ENCODE measurements around the gene FAM162A.
"Not testable (repeated sequence)": the region's sequence is repeated elsewhere in the genome, so short reads cannot be mapped to it uniquely, and the experiment has no call there.

Gene FAM162A

DNA sequence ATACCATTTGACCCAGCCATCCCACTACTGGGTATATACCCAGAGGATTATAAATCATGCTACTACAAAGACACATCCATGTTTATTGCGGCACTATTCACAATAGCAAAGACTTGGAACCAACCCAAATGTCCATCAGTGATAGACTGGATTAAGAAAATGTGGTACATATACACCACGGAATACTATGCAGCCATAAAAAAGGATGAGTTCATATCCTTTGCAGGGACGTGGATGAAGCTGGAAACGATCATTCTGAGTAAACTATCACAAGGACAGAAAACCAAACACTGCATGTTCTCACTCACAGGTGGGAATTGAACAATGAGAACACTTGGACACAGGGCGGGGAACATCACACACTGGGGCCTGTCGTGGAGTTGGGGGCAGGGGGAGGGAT lies 64.2 kb downstream of the FAM162A start:
- DNase-seq; H3K27ac ChIP-seq; H3K4me3 ChIP-seq (ENCODE audit: low read depth, low read length); H3K9me3 ChIP-seq (ENCODE audit: severe bottlenecking); H3K27me3 ChIP-seq (ENCODE audit: insufficient read depth, low read depth, severe bottlenecking): not testable (repeated sequence)
- peaks cover 62% of the 10 kb centered on the region for H3K36me3 ChIP-seq

DNA sequence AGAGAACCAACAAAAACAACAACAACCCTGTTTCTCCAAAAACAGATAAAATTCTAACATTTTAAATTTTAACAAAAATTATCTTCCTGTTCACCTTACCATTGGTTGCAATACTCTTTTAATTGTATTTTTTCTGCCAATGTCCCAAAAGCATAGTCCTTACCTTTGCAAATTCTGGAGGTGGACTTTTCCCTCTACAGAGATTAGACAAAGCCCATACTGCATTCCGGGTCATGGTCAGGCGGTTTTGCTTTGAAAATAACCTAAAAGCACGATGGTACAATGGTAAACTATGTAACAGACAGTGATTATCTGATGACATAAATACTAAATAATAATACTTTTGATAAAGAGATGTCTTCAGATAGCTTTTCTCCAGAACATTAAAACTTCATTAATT lies 67.4 kb downstream of the FAM162A start:
- H3K27ac ChIP-seq = no peak overlapping the region
- TF ChIP-seq, protein P1, sequence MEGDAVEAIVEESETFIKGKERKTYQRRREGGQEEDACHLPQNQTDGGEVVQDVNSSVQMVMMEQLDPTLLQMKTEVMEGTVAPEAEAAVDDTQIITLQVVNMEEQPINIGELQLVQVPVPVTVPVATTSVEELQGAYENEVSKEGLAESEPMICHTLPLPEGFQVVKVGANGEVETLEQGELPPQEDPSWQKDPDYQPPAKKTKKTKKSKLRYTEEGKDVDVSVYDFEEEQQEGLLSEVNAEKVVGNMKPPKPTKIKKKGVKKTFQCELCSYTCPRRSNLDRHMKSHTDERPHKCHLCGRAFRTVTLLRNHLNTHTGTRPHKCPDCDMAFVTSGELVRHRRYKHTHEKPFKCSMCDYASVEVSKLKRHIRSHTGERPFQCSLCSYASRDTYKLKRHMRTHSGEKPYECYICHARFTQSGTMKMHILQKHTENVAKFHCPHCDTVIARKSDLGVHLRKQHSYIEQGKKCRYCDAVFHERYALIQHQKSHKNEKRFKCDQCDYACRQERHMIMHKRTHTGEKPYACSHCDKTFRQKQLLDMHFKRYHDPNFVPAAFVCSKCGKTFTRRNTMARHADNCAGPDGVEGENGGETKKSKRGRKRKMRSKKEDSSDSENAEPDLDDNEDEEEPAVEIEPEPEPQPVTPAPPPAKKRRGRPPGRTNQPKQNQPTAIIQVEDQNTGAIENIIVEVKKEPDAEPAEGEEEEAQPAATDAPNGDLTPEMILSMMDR (IDR thresholded peaks at IDR 0.05; ENCODE audit: low read depth, low read length) = no peak
- H3K9me3 ChIP-seq (ENCODE audit: severe bottlenecking) = no peaks in the 10 kb centered on the region
- no peaks in the 10 kb centered on the region for H3K27me3 ChIP-seq (ENCODE audit: insufficient read depth, low read depth, severe bottlenecking)
- no peak overlapping the region for H3K4me3 ChIP-seq (ENCODE audit: low read depth, low read length)
- DNase-seq = no peak
- H3K36me3 ChIP-seq = peaks cover 63% of the 10 kb centered on the region

DNA sequence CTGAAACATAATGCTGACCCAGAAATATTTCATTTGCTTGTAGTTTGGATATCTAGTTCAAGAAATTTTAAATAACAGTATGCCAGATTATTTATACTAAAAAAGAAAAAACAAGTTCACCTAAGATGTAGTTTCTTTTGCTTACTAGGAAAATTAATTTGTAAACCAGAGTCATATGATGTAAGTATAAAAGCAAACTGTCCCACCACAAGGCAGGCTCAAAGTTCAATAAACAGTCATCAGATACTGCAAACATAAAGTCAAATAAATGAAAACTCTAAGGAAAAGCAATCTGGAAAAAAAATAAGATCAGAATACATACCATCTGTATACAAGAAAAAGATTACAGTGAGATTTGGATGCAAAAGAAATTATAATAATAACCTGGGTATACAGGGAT lies 72.1 kb downstream of the FAM162A start:
- no peaks in the 10 kb centered on the region for H3K9me3 ChIP-seq (ENCODE audit: severe bottlenecking)

DNA sequence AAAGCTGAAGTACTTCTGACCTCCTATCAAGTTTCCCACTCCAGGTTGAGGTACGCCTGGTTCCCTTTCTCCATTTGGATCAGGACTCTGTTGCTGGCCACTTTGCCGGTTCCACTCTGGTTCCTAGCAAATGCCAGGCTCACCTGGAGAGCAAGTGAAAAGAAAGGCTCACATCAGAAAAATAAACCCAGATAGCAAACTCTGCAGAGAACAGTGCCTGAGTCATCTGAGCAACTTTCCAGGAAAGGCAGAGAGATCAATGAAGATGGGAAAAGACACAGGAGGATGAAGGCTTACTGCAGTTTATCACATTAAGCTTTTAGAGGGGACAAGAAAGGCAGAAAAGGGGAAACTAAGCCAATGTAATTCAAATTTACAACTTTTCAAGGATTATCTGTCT lies 73.7 kb downstream of the FAM162A start:
- no peak overlapping the region for H3K27ac ChIP-seq
- peaks cover 77% of the 10 kb centered on the region for H3K36me3 ChIP-seq
- TF ChIP-seq, protein P1 (IDR thresholded peaks at IDR 0.05; ENCODE audit: low read depth, low read length) = no peak

More for the DNA sequence above, 72.1 kb downstream of the FAM162A start:
- DNase-seq = no peak
- Histone ChIP-seq H3K36me3 (peaks cover 71% of the 10 kb centered on the region), H3K4me3 (ENCODE audit: low read depth, low read length) (no peak overlapping the region), H3K27ac (no peak overlapping the region), H3K27me3 (ENCODE audit: insufficient read depth, low read depth, severe bottlenecking) (no peaks in the 10 kb centered on the region)
- TF ChIP-seq, protein P1 (IDR thresholded peaks at IDR 0.05; ENCODE audit: low read depth, low read length) = no peak

DNA sequence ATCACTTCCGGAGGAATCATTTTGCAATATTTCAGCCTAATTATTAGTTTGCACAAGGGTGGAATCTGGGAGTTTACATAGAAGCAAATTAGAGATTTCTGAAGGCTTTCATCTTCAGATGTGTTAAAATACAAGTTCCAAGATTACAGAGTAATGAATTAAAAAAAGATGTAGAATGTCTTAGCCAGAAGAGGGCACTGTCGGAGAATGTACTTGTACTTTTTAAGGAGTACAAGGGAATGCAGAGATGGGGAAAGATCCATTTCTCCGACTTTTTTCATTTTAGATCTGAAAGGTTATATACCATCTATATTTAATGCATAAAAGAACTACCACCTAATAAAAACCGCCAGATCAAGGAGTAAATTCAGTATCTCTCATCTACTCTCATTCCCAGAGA lies 75.0 kb downstream of the FAM162A start:
- DNase-seq = no peak
- no peak overlapping the region for H3K4me3 ChIP-seq (ENCODE audit: low read depth, low read length)
- peaks cover 78% of the 10 kb centered on the region for H3K36me3 ChIP-seq
- H3K9me3 ChIP-seq (ENCODE audit: severe bottlenecking) = no peaks in the 10 kb centered on the region
- no peak overlapping the region for H3K27ac ChIP-seq
- H3K27me3 ChIP-seq (ENCODE audit: insufficient read depth, low read depth, severe bottlenecking) = no peaks in the 10 kb centered on the region
- TF ChIP-seq, protein P1 (IDR thresholded peaks at IDR 0.05; ENCODE audit: low read depth, low read length) = no peak

More for the DNA sequence above, 73.7 kb downstream of the FAM162A start:
- Histone ChIP-seq H3K4me3 (ENCODE audit: low read depth, low read length) (no peak overlapping the region), H3K27me3 (ENCODE audit: insufficient read depth, low read depth, severe bottlenecking) (no peaks in the 10 kb centered on the region), H3K9me3 (ENCODE audit: severe bottlenecking) (no peaks in the 10 kb centered on the region)
- DNase-seq = no peak

DNA sequence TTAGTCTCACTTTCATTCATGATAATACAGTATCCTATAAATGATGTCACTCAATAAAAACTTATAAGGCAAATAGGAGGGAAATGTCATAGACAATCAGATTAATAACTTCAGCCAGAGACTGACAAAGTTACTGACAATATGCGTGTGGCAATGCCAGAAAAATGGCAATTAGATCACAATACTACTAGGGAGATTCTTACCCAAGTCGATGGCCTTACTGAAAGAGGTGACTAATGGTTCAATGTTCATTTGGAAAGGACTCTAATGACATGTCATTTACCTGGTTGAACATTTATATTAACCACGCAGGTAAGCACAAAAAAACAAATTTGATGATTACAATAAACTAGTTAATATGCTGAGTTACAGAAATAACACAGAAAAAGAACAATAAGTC lies 77.8 kb downstream of the FAM162A start:
- Histone ChIP-seq H3K27me3 (ENCODE audit: insufficient read depth, low read depth, severe bottlenecking) (no peaks in the 10 kb centered on the region), H3K36me3 (peaks cover 85% of the 10 kb centered on the region), H3K9me3 (ENCODE audit: severe bottlenecking) (no peaks in the 10 kb centered on the region), H3K27ac (no peak overlapping the region), H3K4me3 (ENCODE audit: low read depth, low read length) (no peak overlapping the region)
- TF ChIP-seq, protein P1 (IDR thresholded peaks at IDR 0.05; ENCODE audit: low read depth, low read length) = no peak
- no peak for DNase-seq

All from WERI-Rb-1 (cell line).